OCI-LY3 (cell line): ENCODE data around the gene LILRB3.

Experiments used
- EZH2phosphoT487 ChIP-seq: fragments of 200-600 bp; shearing (Covaris generic); IDR thresholded peaks from 2 replicates; pipeline ENCODE4 v1.6.1; 2018; ENCODE audit warnings: antibody characterized with exemption, mixed run types, low read depth
- TF ChIP-seq, protein P1 (sequence below): fragments of 200-600, 300-600 bp; sonication (generic); IDR thresholded peaks from 2 replicates; pipeline ENCODE4 v1.5.1; 2014; ENCODE audit warnings: antibody characterized with exemption, low read length, low read depth

DNA sequence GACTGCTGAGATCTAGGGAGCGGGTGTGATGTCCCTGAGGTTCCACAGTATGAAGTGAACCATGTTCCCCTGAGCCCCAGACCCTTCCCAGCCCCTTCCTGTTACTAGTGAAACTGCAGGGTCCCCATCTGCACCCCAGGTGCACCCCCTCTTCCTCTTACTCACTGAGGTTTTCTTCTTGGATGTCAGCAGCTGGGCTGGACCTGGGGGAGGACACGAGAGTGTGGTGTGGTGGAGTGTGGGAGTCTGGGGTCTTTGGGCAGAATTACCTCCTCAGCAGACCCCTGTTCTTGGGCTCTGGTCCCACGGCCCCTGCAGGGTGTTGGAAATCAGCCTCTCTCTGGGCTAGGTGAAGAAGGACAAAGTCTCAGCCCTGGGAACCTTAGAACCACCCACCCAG lies 23.1 kb upstream of the LILRB3 start:
- TF ChIP-seq, protein P1, sequence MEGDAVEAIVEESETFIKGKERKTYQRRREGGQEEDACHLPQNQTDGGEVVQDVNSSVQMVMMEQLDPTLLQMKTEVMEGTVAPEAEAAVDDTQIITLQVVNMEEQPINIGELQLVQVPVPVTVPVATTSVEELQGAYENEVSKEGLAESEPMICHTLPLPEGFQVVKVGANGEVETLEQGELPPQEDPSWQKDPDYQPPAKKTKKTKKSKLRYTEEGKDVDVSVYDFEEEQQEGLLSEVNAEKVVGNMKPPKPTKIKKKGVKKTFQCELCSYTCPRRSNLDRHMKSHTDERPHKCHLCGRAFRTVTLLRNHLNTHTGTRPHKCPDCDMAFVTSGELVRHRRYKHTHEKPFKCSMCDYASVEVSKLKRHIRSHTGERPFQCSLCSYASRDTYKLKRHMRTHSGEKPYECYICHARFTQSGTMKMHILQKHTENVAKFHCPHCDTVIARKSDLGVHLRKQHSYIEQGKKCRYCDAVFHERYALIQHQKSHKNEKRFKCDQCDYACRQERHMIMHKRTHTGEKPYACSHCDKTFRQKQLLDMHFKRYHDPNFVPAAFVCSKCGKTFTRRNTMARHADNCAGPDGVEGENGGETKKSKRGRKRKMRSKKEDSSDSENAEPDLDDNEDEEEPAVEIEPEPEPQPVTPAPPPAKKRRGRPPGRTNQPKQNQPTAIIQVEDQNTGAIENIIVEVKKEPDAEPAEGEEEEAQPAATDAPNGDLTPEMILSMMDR = no peak
- no peak for TF ChIP-seq EZH2phosphoT487
